GM12892 (cell line): ENCODE data around the gene S100PBP.

Source experiments
- POLR2A ChIP-seq: IDR thresholded peaks from 2 replicates; pipeline ENCODE4 v1.6.1; 2011; ENCODE audit warnings: low read depth, low read length, control low read depth
- POLR2AphosphoS5 ChIP-seq: IDR thresholded peaks from 2 replicates; pipeline ENCODE4 v1.6.1; 2011; ENCODE audit warnings: low read depth, low read length, control low read depth

GRCh38 chr1:32848354-32849063, 31.1 kb downstream of the S100PBP start:
- TF ChIP-seq POLR2AphosphoS5: no peak
- no peak for TF ChIP-seq POLR2A
